Pons (tissue), 1 donor: ENCODE results near the gene PLEKHA1.

Experiments used
- DNase-seq: peaks from one replicate; pipeline ENCODE4 v3.0.0-alpha.2; 2016; ENCODE audit warnings: low spot score

The PLEKHA1 gene

GRCh38 chr10:122379041-122379440 is 4.5 kb downstream of the PLEKHA1 start:
- no peak for DNase-seq

GRCh38 chr10:122379537-122379936 is 5.0 kb downstream of the PLEKHA1 start:
- no peak for DNase-seq

GRCh38 chr10:122380703-122381102 is 6.2 kb downstream of the PLEKHA1 start:
- no peak for DNase-seq

GRCh38 chr10:122381680-122382079 is 7.2 kb downstream of the PLEKHA1 start:
- no peak for DNase-seq

GRCh38 chr10:122386514-122386913 is 12.0 kb downstream of the PLEKHA1 start:
- DNase-seq: no peak

GRCh38 chr10:122387572-122387971 is 13.1 kb downstream of the PLEKHA1 start:
- no peak for DNase-seq

- no peak for DNase-seq
Measured at GRCh38 chr10:122388287-122388997, 13.9 kb downstream of the PLEKHA1 start.

GRCh38 chr10:122390271-122390670 is 15.8 kb downstream of the PLEKHA1 start:
- DNase-seq: no peak

GRCh38 chr10:122390679-122391078 is 16.2 kb downstream of the PLEKHA1 start:
- DNase-seq: no peak

GRCh38 chr10:122391875-122392274 is 17.4 kb downstream of the PLEKHA1 start:
- no peak for DNase-seq

GRCh38 chr10:122392835-122393234 is 18.3 kb downstream of the PLEKHA1 start:
- no peak for DNase-seq

GRCh38 chr10:122393288-122393687 is 18.8 kb downstream of the PLEKHA1 start:
- no peak for DNase-seq

GRCh38 chr10:122402548-122403131 is 28.1 kb downstream of the PLEKHA1 start:
- no peak for DNase-seq

- no peak for DNase-seq
Measured at GRCh38 chr10:122404576-122404975, 30.1 kb downstream of the PLEKHA1 start.

GRCh38 chr10:122407375-122408125 is 33.0 kb downstream of the PLEKHA1 start:
- DNase-seq: no peak

GRCh38 chr10:122413327-122413726 is 38.8 kb downstream of the PLEKHA1 start:
- no peak for DNase-seq

- DNase-seq: no peak
Measured at GRCh38 chr10:122417667-122418066, 43.2 kb downstream of the PLEKHA1 start.

- no peak for DNase-seq
Measured at GRCh38 chr10:122419016-122419415, 44.5 kb downstream of the PLEKHA1 start.

- DNase-seq: no peak
Measured at GRCh38 chr10:122419876-122420623, 45.5 kb downstream of the PLEKHA1 start.

- DNase-seq: no peak
Measured at GRCh38 chr10:122420624-122421007, 46.1 kb downstream of the PLEKHA1 start.

GRCh38 chr10:122421054-122421625 is 46.6 kb downstream of the PLEKHA1 start:
- DNase-seq: no peak

- DNase-seq: no peak
Measured at GRCh38 chr10:122421742-122422141, 47.2 kb downstream of the PLEKHA1 start.
